ENCODE measurements around the gene SOX21. TPM values are rescaled to one million over a fixed set of nuclear protein-coding genes. Genes with fewer than 3 reads are reported as not detected.

The SOX21 gene
- total and polyA plus RNA-seq, 10 of the 15 experiments (the other 5 are each of a cell fraction or from before 2014, with no cell fraction given), result not detected

GRCh38 chr13:94703271-94703670, 9.1 kb downstream of the SOX21 start:
- Histone ChIP-seq H3K27ac (ENCODE audit: control insufficient read depth, insufficient read depth) (no peak overlapping the region), H3K9ac (ENCODE audit: control insufficient read depth, insufficient read depth, low read length) (no peak overlapping the region), H3K9me3 (replicated peaks; ENCODE audit: control insufficient read depth, insufficient read depth, low read length) (no peaks in the 10 kb centered on the region; the same call in 2 of the 3 replicates), H3K27me3 (replicated peaks in 1 of 2; ENCODE audit: control insufficient read depth in 2 of 2, insufficient read depth in 2 of 2, low read length in 1 of 2) (peaks cover 3 to 35% of the 10 kb centered on the region in 2 experiments), H3K4me1 (ENCODE audit: control insufficient read depth, insufficient read depth, low read length) (no peaks in the 10 kb centered on the region), H3K4me2 (ENCODE audit: control insufficient read depth, insufficient read depth) (no peak overlapping the region), H2AFZ (ENCODE audit: control insufficient read depth, low read depth, low read length) (no peak overlapping the region), H3K79me2 (ENCODE audit: control insufficient read depth, insufficient read depth, low read length) (no peaks in the 10 kb centered on the region), H4K20me1 (ENCODE audit: control insufficient read depth, insufficient read depth) (no peaks in the 10 kb centered on the region), H3K36me3 (ENCODE audit: control insufficient read depth in 2 of 2, insufficient read depth in 2 of 2, low read length in 1 of 2) (no peaks in the 10 kb centered on the region), H3K4me3 (no peak overlapping the region)
- ChIA-PET POLR2A (no interaction called here), SMC1A (ENCODE audit: uncharacterized antibody, unreplicated experiment) (no interaction called here), CTCF (no interaction called here), RAD21 (ENCODE audit: unreplicated experiment) (no interaction called here)
- no peak for DNase-seq (ENCODE audit: low read depth, low spot score)
- in situ Hi-C loops (cut with MboI), result no loop called here
- intact Hi-C loops (cut with micrococcal nuclease; ENCODE audit: unreplicated experiment), result no loop called here
- BruUV-seq (replicated peaks), result no TSS peak
- TF ChIP-seq CBFB (IDR thresholded peaks at IDR 0.05; ENCODE audit: low read depth) (no peak), NFYB (IDR thresholded peaks at IDR 0.05; ENCODE audit: insufficient read depth, low read depth, low read length) (no peak), CBX5 (IDR thresholded peaks at IDR 0.05; ENCODE audit: low read depth) (no peak), RAD21 (IDR thresholded peaks at IDR 0.05; ENCODE audit: insufficient read depth, low read depth, low read length) (no peak), EZH2 (IDR thresholded peaks at IDR 0.05; ENCODE audit: borderline replicate concordance, control insufficient read depth, low read depth, low read length) (no peak), E2F8 (IDR thresholded peaks at IDR 0.05; ENCODE audit: low read depth, partially characterized antibody) (no peak), SMC3 (IDR thresholded peaks at IDR 0.05; ENCODE audit: borderline replicate concordance, low read length) (no peak)
- TF ChIP-seq, protein P1, sequence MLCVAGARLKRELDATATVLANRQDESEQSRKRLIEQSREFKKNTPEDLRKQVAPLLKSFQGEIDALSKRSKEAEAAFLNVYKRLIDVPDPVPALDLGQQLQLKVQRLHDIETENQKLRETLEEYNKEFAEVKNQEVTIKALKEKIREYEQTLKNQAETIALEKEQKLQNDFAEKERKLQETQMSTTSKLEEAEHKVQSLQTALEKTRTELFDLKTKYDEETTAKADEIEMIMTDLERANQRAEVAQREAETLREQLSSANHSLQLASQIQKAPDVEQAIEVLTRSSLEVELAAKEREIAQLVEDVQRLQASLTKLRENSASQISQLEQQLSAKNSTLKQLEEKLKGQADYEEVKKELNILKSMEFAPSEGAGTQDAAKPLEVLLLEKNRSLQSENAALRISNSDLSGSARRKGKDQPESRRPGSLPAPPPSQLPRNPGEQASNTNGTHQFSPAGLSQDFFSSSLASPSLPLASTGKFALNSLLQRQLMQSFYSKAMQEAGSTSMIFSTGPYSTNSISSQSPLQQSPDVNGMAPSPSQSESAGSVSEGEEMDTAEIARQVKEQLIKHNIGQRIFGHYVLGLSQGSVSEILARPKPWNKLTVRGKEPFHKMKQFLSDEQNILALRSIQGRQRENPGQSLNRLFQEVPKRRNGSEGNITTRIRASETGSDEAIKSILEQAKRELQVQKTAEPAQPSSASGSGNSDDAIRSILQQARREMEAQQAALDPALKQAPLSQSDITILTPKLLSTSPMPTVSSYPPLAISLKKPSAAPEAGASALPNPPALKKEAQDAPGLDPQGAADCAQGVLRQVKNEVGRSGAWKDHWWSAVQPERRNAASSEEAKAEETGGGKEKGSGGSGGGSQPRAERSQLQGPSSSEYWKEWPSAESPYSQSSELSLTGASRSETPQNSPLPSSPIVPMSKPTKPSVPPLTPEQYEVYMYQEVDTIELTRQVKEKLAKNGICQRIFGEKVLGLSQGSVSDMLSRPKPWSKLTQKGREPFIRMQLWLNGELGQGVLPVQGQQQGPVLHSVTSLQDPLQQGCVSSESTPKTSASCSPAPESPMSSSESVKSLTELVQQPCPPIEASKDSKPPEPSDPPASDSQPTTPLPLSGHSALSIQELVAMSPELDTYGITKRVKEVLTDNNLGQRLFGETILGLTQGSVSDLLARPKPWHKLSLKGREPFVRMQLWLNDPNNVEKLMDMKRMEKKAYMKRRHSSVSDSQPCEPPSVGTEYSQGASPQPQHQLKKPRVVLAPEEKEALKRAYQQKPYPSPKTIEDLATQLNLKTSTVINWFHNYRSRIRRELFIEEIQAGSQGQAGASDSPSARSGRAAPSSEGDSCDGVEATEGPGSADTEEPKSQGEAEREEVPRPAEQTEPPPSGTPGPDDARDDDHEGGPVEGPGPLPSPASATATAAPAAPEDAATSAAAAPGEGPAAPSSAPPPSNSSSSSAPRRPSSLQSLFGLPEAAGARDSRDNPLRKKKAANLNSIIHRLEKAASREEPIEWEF (IDR thresholded peaks at IDR 0.05; ENCODE audit: insufficient replicate concordance, low read depth, low read length), result no peak
- FAIRE-seq, result no peak
- WGBS (ENCODE audit: insufficient coverage, insufficient replicate concordance, low lambda C conversion rate, missing lambda C conversion rate), result 48% methylated on average over 17 of the region's 17 CpGs
- ATAC-seq, result no peak

Data from GM12878 (cell line).